ENCODE measurements around the gene CDC14A. TPM values are rescaled to one million over a fixed set of nuclear protein-coding genes. Genes with fewer than 3 reads are reported as not detected.

The CDC14A gene
- total RNA-seq, 2 experiments from 2014 or later: 4.9 to 7.2 TPM

DNA sequence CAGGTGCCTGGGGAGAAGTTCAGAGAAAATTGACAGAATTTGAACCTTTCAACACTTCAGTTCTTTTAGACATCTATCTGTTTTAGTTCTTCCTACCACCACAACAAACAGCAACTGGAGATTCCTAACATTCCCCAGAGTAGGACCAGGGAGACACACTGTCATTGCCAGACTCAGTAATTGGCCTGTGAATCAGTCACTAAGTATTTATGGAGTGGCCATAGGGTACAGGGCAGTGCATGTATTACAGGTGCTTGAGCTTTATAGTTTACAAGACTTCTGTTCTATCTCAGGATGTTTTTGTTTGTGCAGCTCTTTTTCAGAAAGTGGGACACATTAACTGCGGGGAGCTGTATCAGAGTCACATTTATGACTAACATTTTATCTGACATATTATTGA, 1.7 kb downstream of the CDC14A start:
- Histone ChIP-seq H3K4me2 (ENCODE audit: low read length) (peak overlapping the region; percentile 100; the same call in 1 of the 2 replicates), H4K20me1 (ENCODE audit: insufficient read depth, low read length) (0 out of 2 replicates have a peak, but pooled peaks cover 3% of the 10 kb centered on the region), H3K9me2 (ENCODE audit: insufficient read depth, low read length) (no peaks in the 10 kb centered on the region), H3K9me3 (ENCODE audit: low read length) (no peaks in the 10 kb centered on the region), H2AFZ (ENCODE audit: low read length) (no peak overlapping the region; the same call in 1 of the 2 replicates), H3K4me3 (ENCODE audit: low read depth, low read length, poor library complexity, severe bottlenecking) (peak overlapping the region; percentile 96), H3K27ac (ENCODE audit: low read depth, low read length, poor library complexity, severe bottlenecking) (no peak overlapping the region), H3K4me1 (ENCODE audit: insufficient read depth, low read length, poor library complexity, severe bottlenecking) (peaks cover 24% of the 10 kb centered on the region), H3K79me2 (ENCODE audit: insufficient read depth, low read depth, low read length) (no peaks in the 10 kb centered on the region), H3K36me3 (ENCODE audit: insufficient read depth, low read length) (no peaks in the 10 kb centered on the region)
- BruUV-seq (replicated peaks): TSS peak; percentile 78
- ChIA-PET POLR2A (interaction anchor here (0.5 to 1.4 kb wide), 6 partner anchors 10 to 340 kb away, joined by 3 to 5 read pairs (median 3); no protein-coding TSS in a partner anchor), CTCF (ENCODE audit: unreplicated experiment) (interaction anchor here (0.6 kb wide), 1 partner anchor 390 kb away, joined by 3 read pairs; no protein-coding TSS in a partner anchor)
- peak; percentile 12 for DNase-seq (ENCODE audit: low spot score)
- intact Hi-C loops (cut with micrococcal nuclease; ENCODE audit: unreplicated experiment): loop anchor here (2.0 to 5.0 kb wide), 7 partner anchors 105 to 673 kb away; partner anchors contain the start of genes AGL, DBT, DPH5 and SASS6
- TF ChIP-seq, protein P1, sequence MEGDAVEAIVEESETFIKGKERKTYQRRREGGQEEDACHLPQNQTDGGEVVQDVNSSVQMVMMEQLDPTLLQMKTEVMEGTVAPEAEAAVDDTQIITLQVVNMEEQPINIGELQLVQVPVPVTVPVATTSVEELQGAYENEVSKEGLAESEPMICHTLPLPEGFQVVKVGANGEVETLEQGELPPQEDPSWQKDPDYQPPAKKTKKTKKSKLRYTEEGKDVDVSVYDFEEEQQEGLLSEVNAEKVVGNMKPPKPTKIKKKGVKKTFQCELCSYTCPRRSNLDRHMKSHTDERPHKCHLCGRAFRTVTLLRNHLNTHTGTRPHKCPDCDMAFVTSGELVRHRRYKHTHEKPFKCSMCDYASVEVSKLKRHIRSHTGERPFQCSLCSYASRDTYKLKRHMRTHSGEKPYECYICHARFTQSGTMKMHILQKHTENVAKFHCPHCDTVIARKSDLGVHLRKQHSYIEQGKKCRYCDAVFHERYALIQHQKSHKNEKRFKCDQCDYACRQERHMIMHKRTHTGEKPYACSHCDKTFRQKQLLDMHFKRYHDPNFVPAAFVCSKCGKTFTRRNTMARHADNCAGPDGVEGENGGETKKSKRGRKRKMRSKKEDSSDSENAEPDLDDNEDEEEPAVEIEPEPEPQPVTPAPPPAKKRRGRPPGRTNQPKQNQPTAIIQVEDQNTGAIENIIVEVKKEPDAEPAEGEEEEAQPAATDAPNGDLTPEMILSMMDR (conservative IDR thresholded peaks at IDR 0.05; ENCODE audit: low read length): no peak
- no peak for TF ChIP-seq EZH2phosphoT487 (IDR thresholded peaks at IDR 0.05; ENCODE audit: borderline replicate concordance, low read depth, low read length)

DNA sequence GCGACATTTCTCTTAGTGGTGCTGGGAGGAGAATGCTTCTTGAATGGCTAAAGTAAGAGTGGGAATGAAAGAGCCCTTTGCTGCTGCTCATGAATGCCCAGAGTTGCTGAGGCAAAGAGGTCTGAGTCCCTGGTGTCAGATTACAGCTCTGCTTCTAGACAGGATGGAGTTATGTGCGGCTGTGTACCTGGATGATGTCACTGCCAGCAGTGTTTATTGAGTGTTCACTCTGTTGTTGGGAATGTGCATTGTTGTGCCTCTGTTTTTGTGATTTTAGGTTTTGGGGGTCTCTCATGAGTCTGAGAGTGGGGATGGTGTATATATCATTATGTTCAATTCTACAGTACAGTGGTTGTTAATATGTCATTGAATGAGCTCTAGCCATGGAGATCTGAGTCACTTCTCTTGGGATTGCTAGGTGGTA, 2.7 kb downstream of the CDC14A start:
- TF ChIP-seq, protein P1 (conservative IDR thresholded peaks at IDR 0.05; ENCODE audit: low read length): no peak
- no peak for TF ChIP-seq EZH2phosphoT487 (IDR thresholded peaks at IDR 0.05; ENCODE audit: borderline replicate concordance, low read depth, low read length)
- Histone ChIP-seq H3K4me2 (ENCODE audit: low read length) (0 out of 2 replicates have a peak overlapping the region, but pooled peaks have one; percentile 13), H3K4me3 (ENCODE audit: low read depth, low read length, poor library complexity, severe bottlenecking) (no peak overlapping the region), H3K4me1 (ENCODE audit: insufficient read depth, low read length, poor library complexity, severe bottlenecking) (peaks cover 24% of the 10 kb centered on the region), H3K9me3 (ENCODE audit: low read length) (no peaks in the 10 kb centered on the region), H3K79me2 (ENCODE audit: insufficient read depth, low read depth, low read length) (no peaks in the 10 kb centered on the region), H3K9me2 (ENCODE audit: insufficient read depth, low read length) (no peaks in the 10 kb centered on the region), H4K20me1 (ENCODE audit: insufficient read depth, low read length) (0 out of 2 replicates have a peak, but pooled peaks cover 3% of the 10 kb centered on the region), H3K36me3 (ENCODE audit: insufficient read depth, low read length) (no peaks in the 10 kb centered on the region), H2AFZ (ENCODE audit: low read length) (no peak overlapping the region), H3K27ac (ENCODE audit: low read depth, low read length, poor library complexity, severe bottlenecking) (no peak overlapping the region)
- POLR2A ChIA-PET: interaction anchor here (0.6 to 0.7 kb wide), 2 partner anchors 9 to 32 kb away, joined by 3 read pairs; no protein-coding TSS in a partner anchor
- CTCF ChIA-PET (ENCODE audit: unreplicated experiment): no interaction called here
- BruUV-seq (replicated peaks): no TSS peak
- DNase-seq (ENCODE audit: low spot score): peak; percentile 29
- intact Hi-C loops (cut with micrococcal nuclease; ENCODE audit: unreplicated experiment): loop anchor here (5.0 kb wide), 3 partner anchors 108 to 672 kb away; partner anchors contain the start of genes DBT and DPH5

DNA sequence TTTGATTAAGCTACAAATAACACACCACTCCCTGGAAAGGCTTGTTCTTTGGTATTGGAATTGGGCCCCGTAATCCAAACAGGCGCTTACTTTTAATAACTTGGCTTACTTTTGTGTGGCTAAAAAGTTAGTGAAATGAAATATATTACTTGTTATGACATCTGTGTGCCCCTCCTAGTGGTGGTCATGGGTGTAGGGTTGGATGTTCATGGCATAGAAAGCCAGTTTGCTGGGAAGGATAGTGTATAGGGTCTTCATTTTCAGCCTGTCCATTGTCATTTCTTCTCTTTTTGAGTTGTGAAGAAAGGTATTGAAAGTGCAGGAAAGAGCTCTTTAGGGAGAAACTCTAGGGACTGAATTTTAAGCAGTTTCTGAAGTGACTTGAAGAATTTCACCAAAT, 5.9 kb downstream of the CDC14A start:
- ChIA-PET POLR2A (interaction anchor here (1.0 to 2.1 kb wide), 5 partner anchors 8 to 108 kb away, joined by 3 to 11 read pairs (median 5); partner anchors contain the start of gene DBT), CTCF (ENCODE audit: unreplicated experiment) (no interaction called here)
- Histone ChIP-seq H4K20me1 (ENCODE audit: insufficient read depth, low read length) (0 out of 2 replicates have a peak, but pooled peaks cover 3% of the 10 kb centered on the region), H3K9me3 (ENCODE audit: low read length) (no peaks in the 10 kb centered on the region), H3K36me3 (ENCODE audit: insufficient read depth, low read length) (no peaks in the 10 kb centered on the region), H3K79me2 (ENCODE audit: insufficient read depth, low read depth, low read length) (no peaks in the 10 kb centered on the region), H3K4me3 (ENCODE audit: low read depth, low read length, poor library complexity, severe bottlenecking) (no peak overlapping the region), H3K4me1 (ENCODE audit: insufficient read depth, low read length, poor library complexity, severe bottlenecking) (peaks cover 14% of the 10 kb centered on the region), H2AFZ (ENCODE audit: low read length) (no peak overlapping the region), H3K27ac (ENCODE audit: low read depth, low read length, poor library complexity, severe bottlenecking) (no peak overlapping the region), H3K4me2 (ENCODE audit: low read length) (no peak overlapping the region), H3K9me2 (ENCODE audit: insufficient read depth, low read length) (no peaks in the 10 kb centered on the region)
- BruUV-seq (replicated peaks): no TSS peak
- intact Hi-C loops (cut with micrococcal nuclease; ENCODE audit: unreplicated experiment): no loop called here
- no peak for TF ChIP-seq EZH2phosphoT487 (IDR thresholded peaks at IDR 0.05; ENCODE audit: borderline replicate concordance, low read depth, low read length)
- TF ChIP-seq, protein P1 (conservative IDR thresholded peaks at IDR 0.05; ENCODE audit: low read length): peak; percentile 73
- peak; percentile 37 for DNase-seq (ENCODE audit: low spot score)
